Subcutaneous adipose tissue (tissue), 4 donors: ENCODE measurements around the gene CMPK1. TPM values are rescaled to one million over a fixed set of nuclear protein-coding genes. Genes with fewer than 3 reads are reported as not detected.

Source experiments
- total RNA-seq, 4 donors: library from RNA; depleted of rRNA; stranded (reverse); fragments of >200 nt; gene quantifications; one replicate each; pipeline ENCODE4 v1.1.0, GENCODE V29; 2016
- TF ChIP-seq, protein P1 (sequence below): fragments of 450-650 bp; IDR thresholded peaks from one replicate; pipeline ENCODE4 v1.5.1; 2016; ENCODE audit warnings: low read depth, mild to moderate bottlenecking, control low read depth, antibody characterized with exemption, moderate library complexity

CMPK1 gene
- total RNA-seq, 4 donors from 2014 or later: 143 to 290 (median 199) TPM

DNA sequence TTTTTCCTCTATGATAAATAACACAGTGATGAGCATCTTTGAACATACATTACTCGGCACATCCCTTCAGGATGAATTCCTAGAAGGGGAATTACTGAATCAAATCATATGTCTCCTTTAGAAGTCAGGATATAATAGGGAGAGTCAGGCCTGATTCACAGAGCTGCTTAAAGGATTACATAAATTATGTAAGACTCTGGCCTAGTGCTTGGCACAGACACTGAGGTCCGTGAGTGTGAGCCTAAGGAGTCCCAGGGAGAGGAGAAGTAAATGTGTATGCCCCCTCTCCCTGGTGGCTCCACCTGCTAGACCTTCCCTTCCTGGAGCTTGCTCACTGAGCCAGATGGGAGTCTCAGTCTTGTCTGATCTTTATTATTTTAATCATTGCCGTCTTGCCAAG lies 73.9 kb downstream of the CMPK1 start:
- TF ChIP-seq, protein P1, sequence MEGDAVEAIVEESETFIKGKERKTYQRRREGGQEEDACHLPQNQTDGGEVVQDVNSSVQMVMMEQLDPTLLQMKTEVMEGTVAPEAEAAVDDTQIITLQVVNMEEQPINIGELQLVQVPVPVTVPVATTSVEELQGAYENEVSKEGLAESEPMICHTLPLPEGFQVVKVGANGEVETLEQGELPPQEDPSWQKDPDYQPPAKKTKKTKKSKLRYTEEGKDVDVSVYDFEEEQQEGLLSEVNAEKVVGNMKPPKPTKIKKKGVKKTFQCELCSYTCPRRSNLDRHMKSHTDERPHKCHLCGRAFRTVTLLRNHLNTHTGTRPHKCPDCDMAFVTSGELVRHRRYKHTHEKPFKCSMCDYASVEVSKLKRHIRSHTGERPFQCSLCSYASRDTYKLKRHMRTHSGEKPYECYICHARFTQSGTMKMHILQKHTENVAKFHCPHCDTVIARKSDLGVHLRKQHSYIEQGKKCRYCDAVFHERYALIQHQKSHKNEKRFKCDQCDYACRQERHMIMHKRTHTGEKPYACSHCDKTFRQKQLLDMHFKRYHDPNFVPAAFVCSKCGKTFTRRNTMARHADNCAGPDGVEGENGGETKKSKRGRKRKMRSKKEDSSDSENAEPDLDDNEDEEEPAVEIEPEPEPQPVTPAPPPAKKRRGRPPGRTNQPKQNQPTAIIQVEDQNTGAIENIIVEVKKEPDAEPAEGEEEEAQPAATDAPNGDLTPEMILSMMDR: no peak

DNA sequence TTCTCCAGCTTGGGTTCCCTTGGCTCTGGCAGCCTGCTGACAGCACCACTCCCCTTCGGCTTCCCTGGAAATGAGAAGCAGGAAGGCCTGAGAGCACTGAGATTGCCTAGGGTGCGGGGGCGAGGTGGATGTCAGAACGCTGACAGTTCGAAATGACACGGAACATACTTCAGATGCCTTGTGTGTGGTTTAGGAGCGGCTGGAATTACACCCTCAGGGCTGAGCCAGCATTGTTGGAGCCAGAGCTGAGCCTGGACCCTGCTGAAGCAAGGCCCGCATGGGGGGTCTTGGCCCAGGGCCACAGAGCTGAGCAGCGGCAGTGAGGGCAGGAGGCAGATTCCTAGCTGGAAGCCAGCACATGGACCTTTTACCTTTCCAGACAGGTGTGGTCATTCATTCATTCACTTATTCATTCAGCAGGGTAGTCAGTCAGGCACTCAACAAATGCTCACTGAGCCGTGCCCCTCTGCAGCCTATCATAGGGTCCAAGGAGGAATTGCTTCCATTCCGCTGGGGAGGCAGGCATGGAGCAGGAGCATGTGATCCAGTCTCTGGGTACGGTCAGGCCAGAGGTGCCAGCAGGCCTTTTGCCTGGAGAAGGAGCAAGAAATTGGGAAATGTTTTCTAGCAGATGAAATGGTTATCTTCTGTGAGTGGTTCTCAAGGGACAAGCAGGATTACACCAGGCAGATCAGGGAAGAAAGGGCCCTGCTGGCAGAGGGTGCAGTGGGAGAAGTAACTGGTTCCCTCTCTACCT lies 75.9 kb downstream of the CMPK1 start:
- TF ChIP-seq, protein P1: no peak

- TF ChIP-seq, protein P1: no peak
These were observed 76.5 kb downstream of the CMPK1 start for GRCh38 chr1:47410068-47410455.

- TF ChIP-seq, protein P1: no peak
These were observed 77.8 kb downstream of the CMPK1 start for GRCh38 chr1:47411436-47411835.

- TF ChIP-seq, protein P1: no peak
These were observed 78.8 kb downstream of the CMPK1 start for GRCh38 chr1:47412437-47412836.

- TF ChIP-seq, protein P1: no peak
These were observed 82.2 kb downstream of the CMPK1 start, which contains the start of gene FOXE3 for GRCh38 chr1:47415728-47416318. Gene FOXE3 (plus strand): TSS chr1:47416285. CDS start chr1:47416316, 31 bp downstream.

DNA sequence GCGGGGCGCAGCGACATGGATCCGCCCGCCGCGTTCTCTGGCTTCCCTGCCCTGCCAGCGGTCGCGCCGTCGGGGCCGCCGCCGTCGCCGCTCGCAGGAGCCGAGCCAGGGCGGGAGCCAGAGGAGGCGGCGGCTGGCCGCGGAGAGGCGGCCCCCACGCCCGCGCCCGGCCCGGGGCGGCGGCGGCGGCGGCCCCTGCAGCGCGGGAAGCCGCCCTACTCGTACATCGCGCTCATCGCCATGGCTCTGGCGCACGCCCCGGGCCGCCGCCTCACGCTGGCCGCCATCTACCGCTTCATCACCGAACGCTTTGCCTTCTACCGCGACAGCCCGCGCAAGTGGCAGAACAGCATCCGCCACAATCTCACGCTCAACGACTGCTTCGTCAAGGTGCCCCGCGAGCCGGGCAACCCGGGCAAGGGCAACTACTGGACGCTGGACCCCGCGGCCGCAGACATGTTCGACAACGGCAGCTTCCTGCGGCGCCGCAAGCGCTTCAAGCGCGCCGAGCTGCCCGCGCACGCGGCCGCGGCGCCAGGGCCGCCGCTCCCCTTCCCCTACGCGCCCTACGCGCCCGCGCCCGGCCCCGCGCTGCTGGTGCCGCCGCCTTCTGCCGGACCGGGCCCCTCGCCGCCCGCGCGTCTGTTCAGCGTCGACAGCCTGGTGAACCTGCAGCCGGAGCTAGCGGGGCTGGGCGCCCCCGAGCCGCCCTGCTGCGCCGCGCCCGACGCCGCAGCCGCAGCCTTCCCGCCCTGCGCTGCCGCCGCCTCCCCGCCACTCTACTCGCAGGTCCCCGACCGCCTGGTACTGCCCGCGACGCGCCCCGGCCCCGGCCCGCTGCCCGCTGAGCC lies 83.0 kb downstream of the CMPK1 start:
- TF ChIP-seq, protein P1: no peak
